ENCODE data around the gene KIF4A.

Gene KIF4A

DNA sequence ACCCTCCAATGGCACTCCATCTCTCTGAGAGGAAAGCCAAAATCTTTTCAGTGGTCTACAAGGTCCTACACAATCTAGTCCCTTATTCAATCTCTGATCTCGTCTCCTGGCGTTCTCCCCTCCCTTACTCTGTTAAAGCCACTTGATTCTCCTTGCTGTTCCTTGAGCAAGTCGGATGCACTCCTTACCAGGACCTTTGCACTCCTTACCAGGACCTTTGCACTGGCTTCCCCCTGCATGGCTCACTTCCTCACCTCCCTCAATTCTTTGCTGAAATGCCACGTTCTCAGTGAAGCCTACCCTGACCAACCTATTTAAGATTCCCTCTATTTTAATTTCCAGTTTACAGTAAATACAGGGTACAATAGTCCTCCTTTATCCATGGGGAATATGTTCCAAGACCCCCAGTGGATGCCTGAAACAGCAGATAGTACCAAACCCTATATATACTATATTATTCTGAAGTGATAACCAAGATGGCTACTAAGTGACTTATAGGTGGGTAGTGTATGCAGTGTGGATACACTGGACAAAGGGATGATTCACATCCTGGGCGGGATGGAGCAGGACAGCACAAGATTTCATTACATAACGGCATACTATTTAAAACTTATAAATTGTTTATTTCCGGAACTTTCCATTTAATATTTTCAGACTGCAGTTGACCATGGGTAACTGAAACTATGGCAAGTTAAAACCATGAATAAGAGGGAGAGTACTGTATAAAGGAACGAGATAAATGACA, 148.2 kb downstream of the KIF4A start:
- no peak for DNase-seq (ENCODE audit: low read depth in 2 of 2)

DNA sequence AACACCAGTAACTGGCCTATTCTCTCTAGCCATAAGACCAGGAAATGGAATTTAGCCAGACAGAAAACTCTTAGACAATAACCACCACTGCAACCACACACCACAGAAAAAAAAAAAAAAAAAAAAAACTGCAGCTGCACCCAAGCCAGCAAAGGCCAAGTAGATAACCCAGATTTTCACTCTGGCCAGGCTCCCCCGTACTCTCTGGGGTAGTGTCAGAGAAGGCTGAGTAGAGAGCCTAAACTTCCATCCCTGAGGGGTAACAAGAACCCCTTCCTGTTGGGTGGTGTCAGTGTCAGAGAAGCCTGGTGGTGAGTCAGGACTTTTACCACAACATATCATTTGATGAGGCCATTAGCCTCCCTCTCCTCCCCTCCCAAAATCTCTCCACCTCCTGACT, 149.1 kb downstream of the KIF4A start:
- DNase-seq (ENCODE audit: low read depth in 2 of 2), result no peak

DNA sequence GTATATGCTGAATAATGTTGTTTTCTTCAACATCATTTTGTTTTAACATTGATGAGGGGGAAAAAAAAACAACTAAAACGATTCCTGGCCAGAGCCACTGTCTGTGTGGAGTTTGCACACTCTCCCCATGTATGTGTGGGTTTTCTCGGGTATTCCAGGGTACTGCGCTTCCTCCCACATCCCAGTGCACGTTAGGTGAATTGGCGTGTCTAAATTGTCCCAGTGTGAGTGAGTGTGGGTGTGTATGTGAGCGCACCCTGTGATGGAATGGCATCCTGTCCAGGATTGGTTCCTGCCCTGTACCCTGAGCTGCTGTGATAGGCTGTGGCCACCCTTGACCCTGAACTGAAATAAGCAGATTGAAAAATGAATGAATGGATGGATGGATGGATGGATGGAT, 152.3 kb downstream of the KIF4A start:
- no peak for DNase-seq (ENCODE audit: low read depth in 2 of 2)

DNA sequence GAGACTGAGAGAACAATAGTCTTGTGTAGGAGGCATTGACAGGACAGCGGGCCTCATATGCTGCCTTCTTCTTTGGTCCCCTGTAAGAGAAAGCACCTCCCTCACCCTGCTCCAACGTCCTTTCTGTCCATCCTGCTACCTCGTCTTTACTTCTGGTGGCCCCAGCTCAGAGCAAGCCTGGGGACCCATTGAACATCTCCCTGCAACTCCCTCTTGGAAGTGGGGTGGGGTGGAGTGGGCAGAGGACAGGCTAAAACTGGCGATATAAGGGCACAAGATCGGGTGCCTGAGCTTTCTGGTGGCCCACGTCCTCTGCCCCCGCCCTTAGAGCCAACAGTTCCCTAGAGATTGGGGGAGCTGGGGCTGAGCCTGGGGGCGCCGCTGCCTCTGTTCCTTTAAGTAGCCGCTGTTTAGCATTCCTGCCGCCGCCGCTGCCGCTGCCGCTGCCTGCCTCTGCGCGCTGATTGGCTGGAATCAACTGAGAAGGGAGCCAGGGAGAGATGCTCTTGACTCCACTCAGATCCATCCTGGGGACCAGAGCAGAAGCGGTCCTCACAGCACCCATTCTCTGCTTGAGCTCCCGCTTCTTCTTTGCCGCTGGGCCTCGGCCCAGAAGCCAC, 154.5 kb downstream of the KIF4A start, which contains the start of gene DLG3:
DLG3 (plus strand) TSS at position 510 of the 620 bp plus-strand sequence. CDS start 367 bp downstream, outside the sequence.
- no peak for DNase-seq (ENCODE audit: low read depth in 2 of 2)

DNA sequence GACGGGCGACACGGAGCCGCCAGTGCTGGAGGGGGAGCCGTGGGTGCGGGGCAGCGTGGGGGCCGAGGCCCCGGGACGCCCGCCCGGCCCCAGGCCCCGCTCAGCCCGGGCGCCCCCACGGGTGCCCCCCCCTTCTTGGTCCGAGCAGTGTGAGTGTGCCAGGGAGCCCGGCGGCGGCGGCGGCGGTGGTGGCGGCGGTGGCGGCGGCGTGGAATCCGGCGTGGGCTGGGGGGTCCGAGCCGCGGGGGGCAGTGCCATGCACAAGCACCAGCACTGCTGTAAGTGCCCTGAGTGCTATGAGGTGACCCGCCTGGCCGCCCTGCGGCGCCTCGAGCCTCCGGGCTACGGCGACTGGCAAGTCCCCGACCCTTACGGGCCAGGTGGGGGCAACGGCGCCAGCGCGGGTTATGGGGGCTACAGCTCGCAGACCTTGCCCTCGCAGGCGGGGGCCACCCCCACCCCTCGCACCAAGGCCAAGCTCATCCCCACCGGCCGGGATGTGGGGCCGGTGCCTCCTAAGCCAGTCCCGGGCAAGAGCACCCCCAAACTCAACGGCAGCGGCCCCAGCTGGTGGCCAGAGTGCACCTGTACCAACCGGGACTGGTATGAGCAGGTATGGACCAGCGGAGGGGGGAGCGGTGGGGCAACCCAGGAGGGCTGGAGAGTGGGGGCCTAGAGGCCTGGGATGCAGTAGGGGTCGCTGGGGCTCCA, 155.2 kb downstream of the KIF4A start:
- no peak for DNase-seq (ENCODE audit: low read depth in 2 of 2)

DNA sequence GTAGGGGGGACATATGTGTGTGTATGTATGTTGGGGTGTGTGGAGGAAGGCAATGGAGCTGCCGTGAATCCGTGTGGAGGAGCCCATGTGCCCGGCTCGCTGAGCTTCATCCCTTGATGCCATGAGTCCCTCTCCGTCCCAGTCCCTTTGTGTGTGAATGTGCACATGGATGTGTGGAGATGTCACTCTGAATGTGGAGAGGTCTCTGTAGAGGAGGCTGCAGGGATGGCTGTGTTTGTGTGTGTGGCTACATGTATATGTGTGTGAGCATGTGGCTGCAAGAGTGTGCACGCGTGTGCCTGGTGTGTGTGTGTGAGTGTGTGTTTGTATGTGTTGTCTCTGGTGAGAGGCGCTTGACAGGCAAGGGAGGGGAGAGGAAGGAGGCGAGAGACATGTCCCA, 156.0 kb downstream of the KIF4A start:
- no peak for DNase-seq (ENCODE audit: low read depth in 2 of 2)

DNA sequence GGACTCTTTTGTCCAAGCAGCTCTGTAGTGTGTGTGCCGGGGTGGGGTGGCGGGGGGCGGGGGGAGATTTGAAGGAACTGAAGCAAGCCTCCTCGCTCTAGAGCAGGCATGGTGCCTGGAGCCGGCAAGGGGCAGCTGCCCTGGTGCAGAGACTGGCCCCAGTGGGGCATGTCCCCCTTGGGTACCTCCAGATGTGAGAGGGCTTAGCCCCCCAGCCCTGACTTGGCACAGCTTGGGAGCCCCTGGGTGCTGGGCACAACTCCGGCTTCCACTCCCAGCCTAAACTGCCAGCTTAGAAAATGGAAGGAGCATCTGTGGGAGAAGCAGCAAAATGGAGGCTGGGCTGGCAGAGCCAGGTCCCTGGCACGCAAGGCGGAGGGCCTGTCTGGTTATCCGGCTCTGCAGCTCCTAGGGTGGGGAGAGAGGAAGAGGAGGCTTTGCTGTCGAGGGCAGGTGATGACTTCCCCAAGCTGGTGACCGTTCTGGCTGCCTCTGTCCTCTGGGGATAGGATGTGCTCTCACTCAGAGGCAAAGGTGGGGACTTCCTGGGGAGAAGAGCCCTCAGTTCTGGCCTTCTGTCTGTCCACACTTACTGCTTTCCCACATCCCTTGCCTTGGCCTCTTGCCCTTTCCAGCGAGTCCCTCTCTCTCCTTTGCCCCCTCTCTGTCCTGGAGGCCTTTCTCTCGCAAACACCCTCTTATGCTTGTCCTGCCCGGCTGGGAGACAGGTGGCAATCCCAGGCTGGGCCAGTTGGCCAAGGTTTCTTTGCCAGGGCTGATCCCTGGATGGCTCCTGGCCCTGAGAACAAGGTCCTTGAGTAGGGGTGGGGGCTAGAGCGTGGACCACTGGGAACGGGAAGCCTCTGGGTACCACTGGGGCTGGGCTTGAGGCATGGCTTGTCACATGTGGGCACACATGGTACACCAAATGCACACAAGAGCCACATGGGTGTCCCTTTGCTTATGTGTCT, 156.8 kb downstream of the KIF4A start:
- no peak for DNase-seq (ENCODE audit: low read depth in 2 of 2)

DNA sequence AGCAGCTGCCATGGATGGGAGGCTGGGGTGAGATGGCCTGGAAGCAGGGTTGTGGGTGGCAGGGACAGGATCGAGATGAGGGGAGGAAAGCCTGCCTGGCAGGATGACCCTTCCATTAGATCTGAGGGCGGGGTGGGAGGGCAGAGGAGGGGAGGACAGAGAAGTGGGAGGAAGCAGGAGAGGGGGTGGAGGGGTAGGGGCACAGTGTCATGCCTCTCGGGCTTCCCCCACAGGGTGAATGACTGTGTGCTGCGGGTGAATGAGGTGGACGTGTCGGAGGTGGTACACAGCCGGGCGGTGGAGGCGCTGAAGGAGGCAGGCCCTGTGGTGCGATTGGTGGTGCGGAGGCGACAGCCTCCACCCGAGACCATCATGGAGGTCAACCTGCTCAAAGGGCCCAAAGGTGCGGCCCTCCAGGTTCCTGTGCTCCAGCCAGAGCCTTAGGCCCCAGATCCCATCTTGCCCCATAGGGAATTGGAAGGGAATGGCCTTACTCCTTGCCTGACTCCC, 159.6 kb downstream of the KIF4A start:
- no peak for DNase-seq (ENCODE audit: low read depth in 2 of 2)

DNA sequence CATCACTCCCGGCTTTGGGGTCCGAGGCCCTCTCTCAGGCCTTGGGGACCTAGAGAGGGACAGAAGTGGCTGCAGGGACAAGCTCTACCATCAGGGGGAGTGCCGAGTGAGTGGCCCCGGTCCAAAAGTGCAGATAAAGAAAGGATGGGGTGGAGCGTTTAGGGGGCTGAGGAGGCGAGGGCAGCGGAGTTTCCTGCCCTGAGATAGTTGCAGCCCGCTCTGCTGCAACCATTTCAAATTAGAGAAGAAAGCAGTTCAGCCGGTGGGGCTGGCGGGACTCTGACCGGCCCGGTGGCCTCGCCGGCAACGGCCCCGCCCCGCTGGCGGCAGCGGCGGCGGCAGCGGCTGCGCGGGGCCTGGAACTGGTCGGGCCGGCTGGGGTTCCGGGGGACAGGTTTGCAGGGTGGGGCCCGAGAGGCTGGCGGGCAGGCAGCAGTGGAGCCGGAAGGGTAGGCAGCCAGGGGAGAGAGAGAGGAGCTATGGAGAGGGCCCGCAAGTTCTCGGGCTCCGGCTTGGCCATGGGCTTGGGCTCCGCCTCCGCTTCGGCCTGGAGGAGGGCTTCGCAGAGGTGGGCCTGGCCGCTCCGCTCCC, 162.3 kb downstream of the KIF4A start:
- no peak for DNase-seq (ENCODE audit: low read depth in 2 of 2)

DNA sequence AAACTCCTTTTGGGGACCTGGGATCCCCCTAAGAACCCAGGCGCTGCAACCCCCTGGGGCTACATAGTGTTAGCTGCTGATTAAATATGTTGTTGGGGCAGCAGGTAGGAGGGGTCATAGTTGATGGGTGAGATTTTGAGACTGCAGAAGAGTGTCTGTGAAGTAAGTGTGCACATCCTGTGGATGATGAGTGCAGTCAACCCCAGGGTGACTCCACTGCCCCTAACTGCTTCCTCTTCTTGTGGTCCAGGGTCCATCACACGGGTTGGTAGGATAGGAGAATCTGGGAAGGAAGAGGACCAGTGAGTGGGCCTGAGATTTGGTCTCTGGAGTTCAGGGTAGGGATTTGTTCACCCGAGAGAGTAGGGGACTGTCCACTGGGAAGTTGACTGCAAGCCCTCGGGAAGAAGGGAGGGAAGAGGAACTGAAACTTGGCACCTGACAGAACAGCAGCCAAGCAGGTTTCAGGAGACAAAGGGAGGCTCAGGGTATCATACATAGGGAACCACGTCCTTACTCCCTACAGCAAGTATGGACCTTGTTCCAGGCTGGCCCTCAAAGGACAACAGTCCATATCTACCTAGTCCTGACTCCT, 163.2 kb downstream of the KIF4A start:
- DNase-seq (ENCODE audit: low read depth in 2 of 2), result no peak

DNA sequence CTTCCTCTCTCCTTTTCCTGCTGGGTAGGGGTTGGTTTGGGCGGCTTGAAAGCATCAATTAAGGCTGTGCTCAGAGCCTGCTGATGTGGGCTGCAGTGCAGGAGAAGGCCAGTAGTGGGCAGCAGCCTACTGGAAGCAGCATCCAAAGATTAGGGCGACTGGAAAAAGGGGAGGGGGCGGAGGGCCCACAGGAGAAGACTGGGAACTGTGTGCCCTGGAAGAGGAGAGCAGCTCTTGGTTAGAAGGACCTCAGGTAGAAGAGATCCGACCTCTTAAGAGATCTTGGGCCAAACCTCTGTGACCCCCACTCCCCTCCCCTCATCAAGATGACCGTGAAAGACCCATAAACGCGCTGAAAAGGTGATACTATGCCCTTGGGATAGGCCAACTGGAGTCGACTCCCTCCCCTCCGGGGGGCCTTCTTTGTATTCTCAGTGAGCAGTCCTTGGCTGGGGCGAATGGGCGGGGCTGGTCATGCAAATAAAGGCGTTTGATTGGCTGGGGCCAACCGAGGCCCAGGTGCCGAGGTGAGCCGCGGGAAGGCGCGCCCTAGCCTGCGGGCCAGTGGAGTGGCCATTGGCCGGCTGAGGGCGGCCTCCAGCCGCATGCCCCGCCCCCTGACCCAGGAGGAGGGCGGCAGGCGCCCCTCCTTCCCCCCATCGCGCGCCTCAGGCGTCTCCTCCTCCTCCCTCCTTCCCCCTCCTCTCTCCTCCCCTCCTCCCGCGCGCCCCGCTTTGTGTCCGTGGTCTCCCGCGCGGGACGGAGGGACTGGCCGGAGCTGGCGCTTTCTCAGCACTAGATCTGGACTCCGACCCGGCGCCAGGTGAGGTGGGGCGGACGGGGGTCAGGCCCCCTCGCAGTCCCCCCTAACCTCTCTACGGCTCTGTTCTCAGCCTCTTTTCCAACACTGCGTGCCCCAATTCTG, 164.8 kb downstream of the KIF4A start:
- DNase-seq (ENCODE audit: low read depth in 2 of 2), result no peak

DNA sequence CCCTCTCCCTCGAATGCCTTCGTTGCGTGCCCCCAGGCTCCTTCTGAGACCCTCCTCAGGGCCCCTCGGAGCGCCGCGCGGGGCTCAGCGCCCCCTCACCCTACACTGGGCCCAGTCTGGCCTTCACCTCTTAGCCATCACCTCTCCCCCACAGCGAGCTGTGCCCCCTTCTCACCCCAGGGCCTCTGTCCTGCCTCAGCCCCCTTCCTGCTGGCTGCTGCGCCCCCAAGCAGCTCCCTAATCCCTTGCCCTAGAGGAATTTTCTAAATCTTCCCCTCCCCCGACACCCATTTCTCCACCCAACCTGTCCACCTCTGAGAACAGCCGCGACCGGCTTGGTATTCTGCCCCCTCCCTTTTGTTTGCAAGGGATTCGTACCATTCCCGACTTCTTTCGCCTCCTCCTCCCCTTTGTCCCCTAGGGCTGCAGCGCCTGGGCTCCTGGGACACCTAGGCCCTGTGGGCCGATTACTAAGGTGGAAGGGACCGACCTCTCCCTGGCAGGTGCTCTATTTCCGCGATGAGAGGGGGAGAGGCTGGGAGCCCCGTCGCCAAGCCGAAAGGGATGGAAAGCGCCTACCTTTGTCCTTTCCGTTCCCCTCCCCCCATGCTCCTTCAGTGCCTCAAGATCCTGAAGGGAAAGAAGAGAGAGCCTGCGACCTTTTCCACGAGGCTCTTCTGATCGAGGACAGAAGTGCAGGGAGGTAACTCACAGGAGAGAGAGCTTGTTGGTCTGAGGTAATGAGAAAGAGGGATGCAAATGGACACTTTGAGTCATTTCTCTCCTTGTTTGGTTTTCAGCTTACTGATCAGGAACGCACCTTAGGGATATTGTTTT, 165.7 kb downstream of the KIF4A start:
- no peak for DNase-seq (ENCODE audit: low read depth in 2 of 2)

DNA sequence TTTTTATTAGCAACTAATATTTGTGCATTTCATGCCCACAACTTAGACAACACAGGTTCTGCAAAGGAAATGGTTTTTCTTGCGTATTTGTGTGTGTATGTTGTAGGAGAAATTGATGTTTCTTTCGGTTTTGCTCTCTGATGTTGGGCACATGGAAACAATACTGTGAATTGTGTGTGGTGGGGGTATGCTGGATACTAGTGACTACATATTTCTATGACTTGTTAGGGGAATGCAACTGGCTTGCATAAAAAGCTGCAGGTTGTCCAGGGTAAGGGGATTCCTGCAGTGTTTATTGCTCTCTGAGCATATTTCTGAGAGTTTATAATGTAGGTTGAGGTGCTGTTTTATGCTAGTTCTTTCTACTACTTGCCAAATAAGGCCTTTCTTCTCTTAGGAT, 166.4 kb downstream of the KIF4A start:
- DNase-seq (ENCODE audit: low read depth in 2 of 2), result no peak

DNA sequence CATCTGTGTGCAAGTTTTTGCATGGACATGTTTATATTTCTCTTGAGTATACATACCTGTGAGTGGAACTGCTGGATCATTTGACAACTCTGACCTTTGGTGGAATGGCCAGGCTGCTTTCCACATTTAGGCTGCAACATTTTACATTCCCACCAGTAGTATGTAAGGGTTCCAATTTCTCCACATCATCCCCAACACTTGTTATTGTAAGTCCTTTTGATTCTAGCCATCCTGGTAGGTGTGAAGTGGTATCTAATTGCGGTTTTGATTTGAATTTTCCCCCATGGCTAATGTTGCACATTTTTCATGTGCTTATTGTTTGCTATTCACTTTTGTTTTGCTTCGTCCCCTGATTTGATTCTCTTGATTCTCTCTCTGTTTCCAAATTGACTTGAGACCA, 171.1 kb downstream of the KIF4A start:
- DNase-seq (ENCODE audit: low read depth in 2 of 2), result no peak

DNA sequence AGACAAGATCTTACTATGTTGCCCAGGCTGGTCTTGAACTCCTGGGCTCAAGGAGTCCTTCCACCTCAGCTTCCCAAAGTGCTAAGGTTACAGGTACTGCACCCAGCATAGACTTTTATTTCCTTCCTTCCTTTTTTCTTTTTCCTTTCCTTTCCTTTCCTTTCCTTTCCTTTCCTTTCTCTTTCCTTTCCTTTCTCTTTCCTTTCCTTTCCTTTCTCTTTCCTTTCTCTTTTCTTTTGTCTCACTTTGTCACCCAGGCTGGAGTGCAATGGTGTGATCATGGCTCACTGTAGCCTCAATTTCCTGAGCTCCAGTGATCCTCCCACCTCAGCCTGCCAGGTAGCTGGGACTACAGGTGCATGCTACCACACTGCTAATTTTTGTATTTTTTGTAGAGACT, 174.1 kb downstream of the KIF4A start:
- no peak for DNase-seq (ENCODE audit: low read depth in 2 of 2)

DNA sequence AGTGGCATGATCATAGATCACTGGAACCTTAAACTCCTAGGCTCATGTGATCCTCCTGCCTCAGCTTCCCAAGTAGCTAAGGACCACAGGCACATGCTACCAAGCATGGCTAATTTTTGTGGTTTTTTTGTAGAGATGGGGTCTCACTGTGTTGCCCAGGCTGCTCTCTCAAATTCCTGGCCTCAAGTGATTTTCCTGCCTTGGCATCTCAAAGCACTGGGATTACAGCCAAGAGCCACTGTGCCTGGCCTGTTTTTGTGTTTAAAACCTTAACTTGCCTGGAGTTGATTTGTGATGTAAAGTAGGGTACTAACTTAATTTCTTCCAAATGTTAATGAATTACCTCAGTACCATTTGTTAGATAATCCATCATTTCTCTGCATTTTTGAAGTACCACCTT, 177.1 kb downstream of the KIF4A start:
- no peak for DNase-seq (ENCODE audit: low read depth in 2 of 2)

DNA sequence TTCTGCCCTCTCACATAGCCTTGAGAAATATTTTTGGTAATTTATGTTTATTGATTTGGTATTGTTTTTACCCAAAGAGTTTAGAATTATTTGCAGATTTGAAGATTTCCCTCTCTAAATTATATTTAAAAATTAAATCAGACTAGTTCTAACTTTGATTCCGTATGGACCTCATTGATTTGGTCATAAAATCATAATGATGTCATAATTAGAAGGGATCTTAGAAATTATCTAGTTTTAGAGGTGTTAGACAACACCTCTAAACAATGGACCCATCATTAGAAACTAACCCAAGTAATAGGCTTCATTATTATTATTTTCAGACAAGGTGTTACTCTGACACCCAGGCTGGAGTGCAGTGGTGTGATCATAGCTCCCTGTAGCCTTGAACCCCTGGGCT, 178.8 kb downstream of the KIF4A start:
- no peak for DNase-seq (ENCODE audit: low read depth in 2 of 2)
